Neural cell (in vitro differentiated cells): Measurements from ENCODE around the gene RSPO4. TPM values are rescaled to one million over a fixed set of nuclear protein-coding genes. Genes with fewer than 3 reads are reported as not detected.

Experiments used
- H2AFZ ChIP-seq: fragments of 200-600, 300-800 bp; sonication (generic), shearing (Covaris generic); 2 replicates; pipeline ENCODE4 v1.6.0; 2014; ENCODE audit warnings: low read depth, mild to moderate bottlenecking, antibody characterized with exemption, low read length, moderate library complexity
- H3F3A ChIP-seq: fragments of 200-600 bp; shearing (Covaris generic); 2 replicates; pipeline ENCODE4 v1.6.1; 2016; ENCODE audit warnings: mild to moderate bottlenecking, moderate library complexity, mixed read lengths, antibody characterized with exemption, low read length; ENCODE audit not compliant: insufficient read depth, poor library complexity, severe bottlenecking
- H3K27ac ChIP-seq: fragments of 200-600, 300-800 bp; sonication (generic), shearing (Covaris generic); 2 replicates; pipeline ENCODE4 v1.5.1; 2014; ENCODE audit warnings: mild to moderate bottlenecking, low read length, moderate library complexity
- H3K27me3 ChIP-seq: fragments of 300-800, 200-600 bp; sonication (generic), shearing (Covaris generic); 2 replicates; pipeline ENCODE4 v1.6.0; 2014; ENCODE audit warnings: mild to moderate bottlenecking, low read depth, low read length, moderate library complexity; ENCODE audit not compliant: insufficient read depth
- H3K36me3 ChIP-seq: fragments of 300-800, 200-600 bp; sonication (generic), shearing (Covaris generic); 2 replicates; pipeline ENCODE4 v1.5.1; 2014; ENCODE audit warnings: mild to moderate bottlenecking, antibody characterized with exemption, low read length, moderate library complexity; ENCODE audit not compliant: insufficient read depth
- H3K4me2 ChIP-seq: fragments of 300-800, 200-600 bp; sonication (generic), shearing (Covaris generic); 2 replicates; pipeline ENCODE4 v1.6.0; 2014; ENCODE audit warnings: mild to moderate bottlenecking, low read length
- H3K4me3 ChIP-seq: fragments of 300-800, 200-600 bp; sonication (generic), shearing (Covaris generic); 2 replicates; pipeline ENCODE4 v1.5.1; 2014; ENCODE audit warnings: mild to moderate bottlenecking, low read length, moderate library complexity
- H3K79me2 ChIP-seq: fragments of 200-600 bp; shearing (Covaris generic); replicated peaks from 2 replicates; pipeline ENCODE4 v1.6.0; 2014; ENCODE audit warnings: mild to moderate bottlenecking, low read length, moderate library complexity; ENCODE audit not compliant: insufficient read depth
- H3K9ac ChIP-seq: fragments of 300-800, 200-600 bp; sonication (generic), shearing (Covaris generic); 2 replicates; pipeline ENCODE4 v1.6.1; 2016; ENCODE audit warnings: mild to moderate bottlenecking, low read length, mixed read lengths
- H3K9me2 ChIP-seq: fragments of 200-600 bp; shearing (Covaris generic); 2 replicates; pipeline ENCODE4 v1.6.1; 2016; ENCODE audit warnings: mild to moderate bottlenecking, low read length, mixed read lengths; ENCODE audit not compliant: insufficient read depth
- H3K9me3 ChIP-seq: fragments of 200-600, 300-800 bp; sonication (generic), shearing (Covaris generic); 2 replicates; pipeline ENCODE4 v1.6.1; 2016; ENCODE audit warnings: mild to moderate bottlenecking, mixed run types, low read length, moderate library complexity, mixed read lengths
- H4K20me1 ChIP-seq: fragments of 200-600 bp; shearing (Covaris generic); 2 replicates; pipeline ENCODE4 v1.6.1; 2016; ENCODE audit warnings: mild to moderate bottlenecking, mixed run types; ENCODE audit not compliant: insufficient read depth
- EP300 ChIP-seq: fragments of 450-650 bp; conservative IDR thresholded peaks from 2 replicates; pipeline ENCODE4 v1.6.1; 2014; ENCODE audit warnings: antibody characterized with exemption, mild to moderate bottlenecking, moderate library complexity; ENCODE audit not compliant: poor library complexity, severe bottlenecking
- EZH2 ChIP-seq: fragments of 200-600, 300-800 bp; shearing (Covaris generic), sonication (generic); IDR thresholded peaks from 2 replicates; pipeline ENCODE4 v1.6.1; 2014; ENCODE audit warnings: antibody characterized with exemption, low read length, borderline replicate concordance, mild to moderate bottlenecking; ENCODE audit not compliant: insufficient read depth, poor library complexity, severe bottlenecking
- MXI1 ChIP-seq: fragments of 450-650 bp; conservative IDR thresholded peaks from 2 replicates; pipeline ENCODE4 v1.6.1; 2014; ENCODE audit warnings: antibody characterized with exemption, mild to moderate bottlenecking; ENCODE audit not compliant: poor library complexity, severe bottlenecking
- POLR2AphosphoS5 ChIP-seq: IDR thresholded peaks from 2 replicates; pipeline ENCODE4 v1.6.1; 2012
- RAD21 ChIP-seq: fragments of 450-650 bp; conservative IDR thresholded peaks from 2 replicates; pipeline ENCODE4 v1.6.1; 2014; ENCODE audit warnings: antibody characterized with exemption, mild to moderate bottlenecking, moderate library complexity
- SMC3 ChIP-seq: fragments of 450-650 bp; conservative IDR thresholded peaks from 2 replicates; pipeline ENCODE4 v1.6.1; 2014; ENCODE audit warnings: antibody characterized with exemption, mild to moderate bottlenecking, moderate library complexity; ENCODE audit not compliant: poor library complexity
- TAF1 ChIP-seq: IDR thresholded peaks from 2 replicates; pipeline ENCODE4 v1.6.1; 2012; ENCODE audit warnings: low read depth
- polyA plus RNA-seq: library from polyadenylated mRNA; depleted of rRNA; stranded (reverse); fragments of >200 nt; gene quantifications from 2 replicates; pipeline ENCODE4 v1.2.3, GENCODE V29; 2014
- TF ChIP-seq, protein P1 (sequence below): fragments of 450-650 bp; IDR thresholded peaks from 2 replicates; pipeline ENCODE4 v1.5.1; 2014; ENCODE audit warnings: antibody characterized with exemption, mild to moderate bottlenecking, moderate library complexity; ENCODE audit not compliant: poor library complexity, severe bottlenecking
- TF ChIP-seq, protein P2 (sequence below): IDR thresholded peaks from 2 replicates; pipeline ENCODE4 v1.6.1; 2012; ENCODE audit warnings: borderline replicate concordance

Gene RSPO4
- polyA plus RNA-seq, 1 donor from 2014 or later, result 0.19 TPM

- no peaks in the 10 kb centered on the region for H3K27me3 ChIP-seq
- no peak overlapping the region for H2AFZ ChIP-seq
- TF ChIP-seq MXI1 (no peak), POLR2AphosphoS5 (no peak), EP300 (no peak), SMC3 (no peak), RAD21 (no peak), EZH2 (no peak), TAF1 (no peak)
- TF ChIP-seq, protein P1, sequence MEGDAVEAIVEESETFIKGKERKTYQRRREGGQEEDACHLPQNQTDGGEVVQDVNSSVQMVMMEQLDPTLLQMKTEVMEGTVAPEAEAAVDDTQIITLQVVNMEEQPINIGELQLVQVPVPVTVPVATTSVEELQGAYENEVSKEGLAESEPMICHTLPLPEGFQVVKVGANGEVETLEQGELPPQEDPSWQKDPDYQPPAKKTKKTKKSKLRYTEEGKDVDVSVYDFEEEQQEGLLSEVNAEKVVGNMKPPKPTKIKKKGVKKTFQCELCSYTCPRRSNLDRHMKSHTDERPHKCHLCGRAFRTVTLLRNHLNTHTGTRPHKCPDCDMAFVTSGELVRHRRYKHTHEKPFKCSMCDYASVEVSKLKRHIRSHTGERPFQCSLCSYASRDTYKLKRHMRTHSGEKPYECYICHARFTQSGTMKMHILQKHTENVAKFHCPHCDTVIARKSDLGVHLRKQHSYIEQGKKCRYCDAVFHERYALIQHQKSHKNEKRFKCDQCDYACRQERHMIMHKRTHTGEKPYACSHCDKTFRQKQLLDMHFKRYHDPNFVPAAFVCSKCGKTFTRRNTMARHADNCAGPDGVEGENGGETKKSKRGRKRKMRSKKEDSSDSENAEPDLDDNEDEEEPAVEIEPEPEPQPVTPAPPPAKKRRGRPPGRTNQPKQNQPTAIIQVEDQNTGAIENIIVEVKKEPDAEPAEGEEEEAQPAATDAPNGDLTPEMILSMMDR, result no peak
- TF ChIP-seq, protein P2, sequence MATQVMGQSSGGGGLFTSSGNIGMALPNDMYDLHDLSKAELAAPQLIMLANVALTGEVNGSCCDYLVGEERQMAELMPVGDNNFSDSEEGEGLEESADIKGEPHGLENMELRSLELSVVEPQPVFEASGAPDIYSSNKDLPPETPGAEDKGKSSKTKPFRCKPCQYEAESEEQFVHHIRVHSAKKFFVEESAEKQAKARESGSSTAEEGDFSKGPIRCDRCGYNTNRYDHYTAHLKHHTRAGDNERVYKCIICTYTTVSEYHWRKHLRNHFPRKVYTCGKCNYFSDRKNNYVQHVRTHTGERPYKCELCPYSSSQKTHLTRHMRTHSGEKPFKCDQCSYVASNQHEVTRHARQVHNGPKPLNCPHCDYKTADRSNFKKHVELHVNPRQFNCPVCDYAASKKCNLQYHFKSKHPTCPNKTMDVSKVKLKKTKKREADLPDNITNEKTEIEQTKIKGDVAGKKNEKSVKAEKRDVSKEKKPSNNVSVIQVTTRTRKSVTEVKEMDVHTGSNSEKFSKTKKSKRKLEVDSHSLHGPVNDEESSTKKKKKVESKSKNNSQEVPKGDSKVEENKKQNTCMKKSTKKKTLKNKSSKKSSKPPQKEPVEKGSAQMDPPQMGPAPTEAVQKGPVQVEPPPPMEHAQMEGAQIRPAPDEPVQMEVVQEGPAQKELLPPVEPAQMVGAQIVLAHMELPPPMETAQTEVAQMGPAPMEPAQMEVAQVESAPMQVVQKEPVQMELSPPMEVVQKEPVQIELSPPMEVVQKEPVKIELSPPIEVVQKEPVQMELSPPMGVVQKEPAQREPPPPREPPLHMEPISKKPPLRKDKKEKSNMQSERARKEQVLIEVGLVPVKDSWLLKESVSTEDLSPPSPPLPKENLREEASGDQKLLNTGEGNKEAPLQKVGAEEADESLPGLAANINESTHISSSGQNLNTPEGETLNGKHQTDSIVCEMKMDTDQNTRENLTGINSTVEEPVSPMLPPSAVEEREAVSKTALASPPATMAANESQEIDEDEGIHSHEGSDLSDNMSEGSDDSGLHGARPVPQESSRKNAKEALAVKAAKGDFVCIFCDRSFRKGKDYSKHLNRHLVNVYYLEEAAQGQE, result no peak
- no peak overlapping the region for H3K4me2 ChIP-seq
- no peaks in the 10 kb centered on the region for H3K9me3 ChIP-seq
- H3K9ac ChIP-seq, result no peak overlapping the region
- H3F3A ChIP-seq, result no peaks in the 10 kb centered on the region
- H3K36me3 ChIP-seq, result no peaks in the 10 kb centered on the region
- H3K27ac ChIP-seq, result no peak overlapping the region
- no peaks in the 10 kb centered on the region for H4K20me1 ChIP-seq
- no peak overlapping the region for H3K4me3 ChIP-seq
- no peaks in the 10 kb centered on the region for H3K79me2 ChIP-seq
- no peaks in the 10 kb centered on the region for H3K9me2 ChIP-seq
These were observed 69.1 kb downstream of the RSPO4 start for GRCh38 chr20:933029-933428.

DNA sequence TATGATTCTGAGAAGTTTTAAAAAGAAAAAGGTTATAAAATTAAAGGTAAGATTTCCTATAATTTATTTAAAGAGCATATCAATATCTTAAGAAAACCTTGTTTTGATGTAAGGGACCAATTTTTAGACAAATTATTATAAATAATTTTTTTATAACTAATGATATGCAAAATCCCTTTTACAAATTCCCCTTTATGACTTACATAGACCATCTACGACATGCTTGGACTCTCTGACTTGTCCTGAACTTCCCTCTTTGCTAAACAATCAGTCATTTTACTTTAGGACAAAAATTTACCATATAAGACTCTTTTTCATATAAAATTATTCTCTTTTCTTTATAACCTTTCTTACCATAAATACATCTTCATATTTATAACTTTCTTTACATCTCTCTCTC lies 70.7 kb downstream of the RSPO4 start:
- H3K9me2 ChIP-seq, result no peaks in the 10 kb centered on the region
- H3K27me3 ChIP-seq, result no peaks in the 10 kb centered on the region
- TF ChIP-seq SMC3 (no peak), POLR2AphosphoS5 (no peak), EZH2 (no peak), MXI1 (no peak), EP300 (no peak)
- TF ChIP-seq, protein P1, result no peak
- H3K9me3 ChIP-seq, result no peaks in the 10 kb centered on the region
- no peaks in the 10 kb centered on the region for H3K79me2 ChIP-seq
- H3K4me3 ChIP-seq, result no peak overlapping the region
- H3K36me3 ChIP-seq, result no peaks in the 10 kb centered on the region
- H3K4me2 ChIP-seq, result no peak overlapping the region
- no peak overlapping the region for H3K9ac ChIP-seq
- no peaks in the 10 kb centered on the region for H4K20me1 ChIP-seq
- no peak overlapping the region for H3K27ac ChIP-seq
- no peak overlapping the region for H2AFZ ChIP-seq
- no peaks in the 10 kb centered on the region for H3F3A ChIP-seq
